SK-N-SH (cell line): ENCODE data around the gene ACOT12.

ENCODE experiments used
- CHD2 ChIP-seq: fragments of 150-350 bp; IDR thresholded peaks from 2 replicates; pipeline ENCODE4 v1.6.1; 2018; ENCODE audit warnings: low read length; ENCODE audit not compliant: partially characterized antibody
- EP300 ChIP-seq, 2 experiments: IDR thresholded peaks; 2 replicates each; pipeline versions ENCODE4 v1.4.0 to v1.6.1; 2012; ENCODE audit warnings: borderline replicate concordance in 1 of 2, low read depth in 1 of 2, low read length in 1 of 2
- EZH2phosphoT487 ChIP-seq: fragments of 200-600 bp; sonication (generic); IDR thresholded peaks from 2 replicates; pipeline ENCODE4 v1.6.1; 2017; ENCODE audit warnings: low read depth, mixed run types, mild to moderate bottlenecking, antibody characterized with exemption, moderate library complexity, borderline replicate concordance
- GABPA ChIP-seq: IDR thresholded peaks from 2 replicates; pipeline ENCODE4 v1.4.0; 2012; ENCODE audit warnings: low read depth, mild to moderate bottlenecking
- JUND ChIP-seq: IDR thresholded peaks from 2 replicates; pipeline ENCODE4 v1.4.0; 2012
- REST ChIP-seq: IDR thresholded peaks from 2 replicates; pipeline ENCODE4 v1.6.1; 2012; ENCODE audit warnings: mild to moderate bottlenecking, low read depth, low read length, moderate library complexity
- RFX5 ChIP-seq: IDR thresholded peaks from 2 replicates; pipeline ENCODE4 v1.6.1; 2012; ENCODE audit warnings: mild to moderate bottlenecking, improper control_type of control experiment, low read length
- SIN3A ChIP-seq: IDR thresholded peaks from 2 replicates; pipeline ENCODE4 v1.6.1; 2012; ENCODE audit warnings: low read depth, mild to moderate bottlenecking, low read length, moderate library complexity, borderline replicate concordance
- TAF1 ChIP-seq: IDR thresholded peaks from 2 replicates; pipeline ENCODE4 v1.6.1; 2012; ENCODE audit warnings: low read depth, mild to moderate bottlenecking, low read length, moderate library complexity, borderline replicate concordance
- USF2 ChIP-seq: fragments of 150-350 bp; IDR thresholded peaks from 2 replicates; pipeline ENCODE4 v1.6.1; 2017; ENCODE audit warnings: antibody characterized with exemption, low read length, low read depth, borderline replicate concordance
- ZBTB33 ChIP-seq: IDR thresholded peaks from 2 replicates; pipeline ENCODE4 v1.4.0; 2012; ENCODE audit warnings: low read depth, borderline replicate concordance
- TF ChIP-seq, protein P1 (sequence below): fragments of 200-600 bp; sonication (generic); IDR thresholded peaks from 2 replicates; pipeline ENCODE4 v1.6.1; 2017; ENCODE audit warnings: antibody characterized with exemption, mild to moderate bottlenecking, moderate library complexity
- TF ChIP-seq, protein P2 (sequence below): IDR thresholded peaks from 2 replicates; pipeline ENCODE4 v1.4.0; 2012; ENCODE audit warnings: low read depth, borderline replicate concordance

DNA sequence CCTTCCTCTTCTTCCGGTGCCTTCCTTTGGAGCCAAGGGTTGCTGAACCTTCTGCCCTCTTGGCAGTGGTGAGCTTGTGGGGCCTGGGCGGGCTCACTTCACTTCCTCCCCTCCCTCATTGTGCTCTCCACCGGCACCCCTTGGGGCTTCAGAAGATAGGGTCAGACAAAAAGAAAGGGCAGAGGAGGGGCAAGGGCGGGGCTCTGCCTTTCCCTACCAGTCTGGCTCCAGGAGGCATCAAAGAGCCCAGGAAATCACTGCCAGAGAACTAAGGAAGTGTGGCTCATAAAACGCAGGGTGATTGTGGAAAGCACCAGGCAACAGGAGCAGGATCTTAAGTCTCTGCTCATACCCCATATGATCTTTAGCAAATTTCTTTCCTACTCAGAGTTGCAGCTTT lies 34.8 kb downstream of the ACOT12 start:
- TF ChIP-seq, protein P1, sequence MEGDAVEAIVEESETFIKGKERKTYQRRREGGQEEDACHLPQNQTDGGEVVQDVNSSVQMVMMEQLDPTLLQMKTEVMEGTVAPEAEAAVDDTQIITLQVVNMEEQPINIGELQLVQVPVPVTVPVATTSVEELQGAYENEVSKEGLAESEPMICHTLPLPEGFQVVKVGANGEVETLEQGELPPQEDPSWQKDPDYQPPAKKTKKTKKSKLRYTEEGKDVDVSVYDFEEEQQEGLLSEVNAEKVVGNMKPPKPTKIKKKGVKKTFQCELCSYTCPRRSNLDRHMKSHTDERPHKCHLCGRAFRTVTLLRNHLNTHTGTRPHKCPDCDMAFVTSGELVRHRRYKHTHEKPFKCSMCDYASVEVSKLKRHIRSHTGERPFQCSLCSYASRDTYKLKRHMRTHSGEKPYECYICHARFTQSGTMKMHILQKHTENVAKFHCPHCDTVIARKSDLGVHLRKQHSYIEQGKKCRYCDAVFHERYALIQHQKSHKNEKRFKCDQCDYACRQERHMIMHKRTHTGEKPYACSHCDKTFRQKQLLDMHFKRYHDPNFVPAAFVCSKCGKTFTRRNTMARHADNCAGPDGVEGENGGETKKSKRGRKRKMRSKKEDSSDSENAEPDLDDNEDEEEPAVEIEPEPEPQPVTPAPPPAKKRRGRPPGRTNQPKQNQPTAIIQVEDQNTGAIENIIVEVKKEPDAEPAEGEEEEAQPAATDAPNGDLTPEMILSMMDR = no peak
- TF ChIP-seq JUND (no peak), USF2 (no peak), SIN3A (no peak), REST (no peak), EP300 (IDR thresholded peaks at IDR 0.05; ENCODE audit: borderline replicate concordance in 1 of 2, low read depth in 1 of 2, low read length in 1 of 2) (no peak), ZBTB33 (no peak), RFX5 (no peak), EZH2phosphoT487 (no peak), CHD2 (no peak), GABPA (no peak), TAF1 (no peak)
- TF ChIP-seq, protein P2, sequence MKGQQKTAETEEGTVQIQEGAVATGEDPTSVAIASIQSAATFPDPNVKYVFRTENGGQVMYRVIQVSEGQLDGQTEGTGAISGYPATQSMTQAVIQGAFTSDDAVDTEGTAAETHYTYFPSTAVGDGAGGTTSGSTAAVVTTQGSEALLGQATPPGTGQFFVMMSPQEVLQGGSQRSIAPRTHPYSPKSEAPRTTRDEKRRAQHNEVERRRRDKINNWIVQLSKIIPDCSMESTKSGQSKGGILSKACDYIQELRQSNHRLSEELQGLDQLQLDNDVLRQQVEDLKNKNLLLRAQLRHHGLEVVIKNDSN = no peak
